Sigmoid colon (tissue), 4 donors: ENCODE measurements around the gene TTLL11.

ENCODE experiments used
- POLR2A ChIP-seq, 2 donors: fragments of 450-650 bp; IDR thresholded peaks; one replicate each; pipeline ENCODE4 v1.6.1; 2016; ENCODE audit warnings: antibody characterized with exemption in 2 of 2, mild to moderate bottlenecking in 2 of 2, moderate library complexity in 2 of 2
- POLR2AphosphoS5 ChIP-seq, 4 donors: sonication (generic); formaldehyde crosslinking; IDR thresholded peaks; one replicate each; pipeline ENCODE4 v1.6.1; 2017; ENCODE audit warnings: antibody characterized with exemption in 4 of 4

- TF ChIP-seq POLR2A (IDR thresholded peaks at IDR 0.05) (no peak), POLR2AphosphoS5 (IDR thresholded peaks at IDR 0.05) (no peak)
Observed at GRCh38 chr9:121801579-121801978, 291.5 kb downstream of the TTLL11 start.
